GM12873 (cell line): Measurements from ENCODE around the gene VIPR2.

Experiments
- CTCF ChIP-seq: IDR thresholded peaks from 2 replicates; pipeline ENCODE4 v1.5.1; 2012; ENCODE audit warnings: low read depth, mild to moderate bottlenecking, moderate library complexity, low read length, control low read depth; ENCODE audit not compliant: insufficient read depth; ENCODE audit errors: missing control alignments

Gene VIPR2

GRCh38 chr7:159126311-159127260, 18.1 kb downstream of the VIPR2 start:
- no peak for TF ChIP-seq CTCF

GRCh38 chr7:159125955-159126270, 18.8 kb downstream of the VIPR2 start:
- TF ChIP-seq CTCF, result no peak

GRCh38 chr7:159125104-159125954, 19.3 kb downstream of the VIPR2 start:
- no peak for TF ChIP-seq CTCF

GRCh38 chr7:159122276-159122675, 22.4 kb downstream of the VIPR2 start:
- TF ChIP-seq CTCF, result no peak

GRCh38 chr7:159121476-159121875, 23.2 kb downstream of the VIPR2 start:
- TF ChIP-seq CTCF, result no peak

GRCh38 chr7:159121068-159121467, 23.6 kb downstream of the VIPR2 start:
- TF ChIP-seq CTCF, result no peak

GRCh38 chr7:159120540-159120919, 24.1 kb downstream of the VIPR2 start:
- TF ChIP-seq CTCF, result no peak
